Measurements from ENCODE around the gene GDPGP1. TPM values are rescaled to one million over a fixed set of nuclear protein-coding genes. Genes with fewer than 3 reads are reported as not detected.

Gene GDPGP1
- total RNA-seq, 1 donor from 2014 or later: 9.7 TPM

DNA sequence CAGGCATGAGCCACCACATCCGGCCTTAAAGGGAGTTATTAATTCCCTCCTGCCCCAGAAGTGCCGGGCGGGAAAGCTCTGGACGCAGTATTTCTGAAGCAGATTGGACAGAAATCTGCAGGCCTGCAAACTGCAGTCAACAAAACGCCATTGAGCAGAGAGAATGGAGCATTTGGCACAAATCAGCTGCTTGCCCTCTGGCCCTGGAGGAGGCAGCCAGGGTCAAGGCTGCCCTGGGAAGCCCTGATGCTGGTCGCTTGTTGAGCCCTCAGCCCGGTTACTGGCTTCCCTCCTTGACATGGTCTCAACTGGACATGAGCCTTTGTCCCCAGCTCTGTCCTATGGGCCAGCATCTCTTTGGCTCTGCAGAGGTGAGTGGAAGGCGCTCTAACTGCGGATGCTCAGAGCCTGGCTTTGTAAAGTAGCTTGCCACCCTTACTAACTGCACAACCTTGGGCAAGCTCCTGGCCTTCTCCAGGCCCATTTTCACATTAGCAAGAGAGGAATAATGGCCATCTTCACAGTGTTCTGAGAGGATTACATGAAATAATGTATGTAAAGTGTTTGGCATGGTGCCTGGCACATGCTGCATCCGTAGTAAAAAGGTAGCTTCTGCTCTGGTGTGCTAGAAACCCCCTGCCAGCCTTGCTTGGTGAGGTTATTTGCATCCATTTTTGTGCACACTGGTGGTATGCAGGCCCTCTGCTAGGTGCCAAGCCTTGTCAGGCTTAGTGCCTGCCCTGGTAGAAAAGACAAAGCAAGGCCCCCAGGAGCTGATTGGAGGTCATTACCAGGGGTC is 28.8 kb upstream of the GDPGP1 start:
- DNase-seq: no peak

DNA sequence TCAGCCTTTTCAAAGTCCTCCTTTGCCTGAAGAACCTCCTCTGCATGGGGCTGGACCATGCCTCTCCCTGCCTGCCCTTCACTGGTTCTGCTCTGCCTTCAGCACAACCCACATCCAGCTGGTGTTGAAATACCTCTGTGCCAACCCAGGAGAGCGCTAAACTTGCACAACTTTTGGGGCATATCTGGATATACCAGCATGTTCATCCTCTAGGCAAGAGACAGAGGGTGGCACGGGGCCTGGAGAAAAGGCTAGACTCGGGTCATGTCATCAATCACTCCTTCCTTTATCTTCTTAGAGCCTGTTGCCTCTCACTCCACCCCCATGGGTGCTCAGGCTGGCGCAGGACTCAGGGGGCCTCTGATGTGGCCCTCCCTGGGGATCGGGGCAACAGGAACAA is 28.1 kb upstream of the GDPGP1 start:
- no peak for DNase-seq

- DNase-seq: no peak
Measured at GRCh38 chr15:90207252-90207651, 26.8 kb upstream of the GDPGP1 start.

GRCh38 chr15:90208356-90208755 is 25.7 kb upstream of the GDPGP1 start:
- no peak for DNase-seq

DNA sequence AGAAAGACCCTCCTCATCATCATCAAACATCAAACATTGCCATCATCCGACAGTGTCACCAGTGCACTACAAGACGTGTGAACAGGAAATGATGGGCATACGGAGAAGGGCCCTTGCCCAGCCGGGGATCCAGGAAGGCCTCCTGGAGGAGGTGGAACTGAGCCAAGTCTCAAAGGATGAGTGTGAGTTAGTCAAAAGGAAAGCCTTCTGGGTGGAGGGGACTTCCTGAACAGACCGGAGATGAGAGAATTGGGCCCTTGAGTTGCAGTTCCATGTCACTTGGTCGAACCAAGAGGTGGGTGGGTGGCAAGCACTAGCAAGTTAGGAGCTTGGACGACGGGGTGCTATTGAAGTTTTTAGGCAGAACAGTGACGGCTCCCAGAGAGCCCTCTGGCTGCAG is 24.4 kb upstream of the GDPGP1 start:
- DNase-seq: no peak

- no peak for DNase-seq
Measured at GRCh38 chr15:90210593-90210992, 23.4 kb upstream of the GDPGP1 start.

DNA sequence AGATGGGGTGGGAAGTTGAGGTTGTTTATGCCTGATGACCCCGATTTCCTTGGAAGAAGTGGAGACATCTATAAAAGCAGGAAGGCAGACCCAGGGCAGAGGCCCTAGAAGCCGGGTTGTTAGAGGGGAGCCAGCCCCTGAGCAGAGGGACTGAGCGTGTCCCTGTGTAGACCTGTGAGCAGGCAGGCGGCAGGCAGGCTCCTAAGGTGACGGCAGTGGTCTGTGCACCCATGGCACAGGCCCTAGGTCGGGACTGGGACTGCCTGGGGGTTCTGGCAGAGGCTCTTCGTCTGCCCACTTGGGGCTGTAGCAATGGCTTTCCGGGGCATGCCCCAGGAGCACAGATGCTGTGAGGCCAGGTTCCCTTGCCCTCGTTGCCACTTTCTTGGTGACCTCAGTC is 23.0 kb upstream of the GDPGP1 start:
- DNase-seq: no peak

DNA sequence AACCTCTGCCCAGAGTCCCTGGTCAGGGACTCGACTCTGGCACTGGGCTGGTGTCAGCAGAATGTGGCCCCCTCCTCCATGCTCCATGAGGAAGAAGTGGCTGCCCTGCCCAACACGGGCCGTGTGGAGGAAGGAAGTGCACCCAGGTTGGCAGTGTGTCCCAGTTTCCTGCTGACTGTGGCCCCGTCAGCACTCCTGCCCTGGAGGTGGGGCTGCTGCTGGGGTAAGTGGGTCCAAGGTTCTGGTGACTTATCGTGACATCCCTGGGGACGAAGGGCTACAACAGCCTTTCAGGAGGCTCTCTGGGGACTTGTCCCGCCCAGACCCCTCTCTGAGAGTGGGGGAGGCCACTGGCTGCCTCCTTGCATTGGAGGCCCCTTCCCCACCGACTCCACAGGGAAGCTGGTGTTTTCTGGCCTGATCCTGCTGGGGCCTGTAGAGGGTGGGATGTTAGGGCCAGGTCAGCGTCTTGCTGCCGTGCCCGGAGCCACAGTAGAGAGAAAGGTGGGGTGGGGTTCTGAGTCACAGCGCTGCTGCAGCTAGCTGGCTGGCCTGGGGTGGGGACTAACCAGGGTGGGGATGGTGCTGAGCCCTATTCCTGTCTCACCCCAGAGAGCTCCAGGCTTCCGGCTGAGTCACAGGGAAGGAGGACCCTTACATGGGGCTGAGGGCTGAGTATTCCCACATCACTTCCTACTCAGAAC is 22.4 kb upstream of the GDPGP1 start:
- no peak for DNase-seq

DNA sequence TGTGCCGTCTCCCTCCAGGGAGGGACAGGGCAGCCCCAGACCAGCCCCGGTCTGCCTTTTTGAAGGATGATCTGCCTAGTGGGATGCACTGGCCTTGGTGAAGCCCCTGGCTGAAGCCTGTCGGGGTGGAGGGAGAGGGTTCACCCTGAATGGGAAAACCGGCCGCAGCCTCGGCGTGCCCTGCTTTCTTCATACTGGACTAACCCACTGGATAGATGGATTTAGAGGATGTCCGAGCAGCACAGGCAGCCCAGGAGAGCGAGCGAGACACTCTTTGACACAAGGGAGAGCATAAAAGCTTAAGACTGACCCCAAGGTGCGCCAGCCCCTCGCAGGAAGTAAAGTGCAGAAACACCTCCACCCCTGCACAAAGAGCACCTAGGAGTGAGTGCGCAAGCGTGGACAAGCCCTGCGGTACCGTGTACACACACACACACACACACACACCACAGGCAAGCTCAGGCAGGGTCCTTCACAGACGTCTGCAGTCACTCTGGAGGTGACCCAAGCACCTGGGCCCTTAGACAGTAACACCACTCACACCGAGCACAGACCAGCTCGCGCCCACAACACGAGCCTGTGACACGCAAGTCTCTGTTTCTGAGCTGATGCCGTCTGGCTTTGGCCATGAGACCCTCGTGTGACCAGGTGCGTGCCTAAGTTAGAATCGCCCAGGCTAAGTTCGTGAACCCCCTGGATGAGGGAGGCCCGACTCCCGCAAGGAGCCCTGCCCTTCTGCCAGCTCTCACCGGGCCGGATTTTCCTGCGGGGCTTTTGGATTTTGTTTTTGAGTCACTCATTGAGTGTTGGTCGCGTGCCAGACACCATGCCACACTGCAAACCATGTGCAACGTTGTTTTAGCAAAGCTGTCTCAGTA is 21.5 kb upstream of the GDPGP1 start:
- DNase-seq: no peak

DNA sequence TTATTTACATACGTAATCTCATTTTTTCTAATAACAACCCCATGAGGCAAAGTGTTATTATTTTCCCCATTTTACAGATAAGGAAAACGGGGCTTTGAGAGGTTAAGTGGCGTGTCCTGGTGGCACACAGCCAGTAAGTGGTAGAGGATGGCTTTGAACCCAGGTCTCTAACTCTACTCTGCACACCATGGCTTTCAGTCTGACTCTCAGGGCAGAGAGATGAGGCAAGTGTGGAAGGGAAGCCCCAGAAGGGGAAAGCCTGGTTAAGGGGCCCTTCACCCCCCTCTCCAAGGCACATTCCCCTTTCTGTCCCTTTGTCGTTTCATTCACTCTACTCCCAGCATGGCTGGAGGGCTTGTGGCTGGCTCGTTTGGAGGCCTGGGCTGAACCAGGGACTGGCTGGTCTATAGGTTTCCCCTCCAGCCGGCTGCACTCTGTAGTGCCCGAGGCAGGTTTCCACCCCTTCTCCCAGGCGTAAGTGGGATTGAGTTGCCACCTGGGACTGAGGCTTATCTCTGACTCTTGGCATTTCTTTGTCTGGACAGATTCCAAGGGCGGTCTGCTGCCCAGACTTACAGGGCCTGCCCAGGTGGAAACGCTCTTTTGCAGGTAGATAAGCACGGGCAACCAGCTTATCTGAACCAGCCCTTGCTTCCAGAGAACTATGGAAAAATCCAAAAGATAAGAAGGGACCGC is 20.7 kb upstream of the GDPGP1 start:
- DNase-seq: no peak

GRCh38 chr15:90213818-90214204 is 20.2 kb upstream of the GDPGP1 start:
- no peak for DNase-seq

GRCh38 chr15:90214553-90215196 is 19.3 kb upstream of the GDPGP1 start:
- DNase-seq: no peak

DNA sequence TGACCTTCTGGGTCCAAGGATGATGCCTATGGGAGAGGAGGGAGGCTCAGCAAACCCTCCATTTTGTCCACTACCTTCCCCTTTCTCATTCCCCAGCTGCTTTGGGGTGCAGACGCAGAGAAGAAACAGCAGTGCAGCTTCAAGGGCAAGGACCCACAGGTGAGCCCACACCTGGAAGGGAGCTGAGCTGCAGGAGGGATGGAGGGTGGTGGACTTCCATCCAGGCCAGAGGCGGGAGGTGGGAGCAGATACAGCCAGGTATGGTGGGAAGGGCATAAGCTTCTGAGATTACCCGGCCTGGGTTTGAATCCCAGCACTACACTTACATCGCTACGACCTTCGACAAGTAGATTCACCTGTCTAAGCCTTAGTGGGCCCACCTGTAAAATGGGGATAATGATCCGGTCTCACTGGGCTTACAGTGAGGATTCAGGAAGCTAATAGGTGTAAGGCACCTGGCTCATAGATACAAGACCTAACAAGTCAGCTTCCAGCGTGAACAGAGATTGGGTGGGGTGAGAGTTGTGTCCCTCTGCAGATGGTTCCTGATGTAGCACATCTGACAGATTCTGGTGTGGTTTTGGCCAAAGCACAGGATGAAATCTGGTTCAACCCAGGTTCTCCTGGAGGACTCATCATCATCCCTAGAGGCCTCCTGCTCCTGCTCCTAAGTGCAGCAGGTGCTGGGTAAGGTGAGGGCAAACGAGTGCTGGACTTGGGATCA is 16.2 kb upstream of the GDPGP1 start:
- no peak for DNase-seq

GRCh38 chr15:90219421-90220141 is 14.4 kb upstream of the GDPGP1 start:
- no peak for DNase-seq

GRCh38 chr15:90221246-90221900 is 12.6 kb upstream of the GDPGP1 start:
- peak; percentile 40 for DNase-seq

DNA sequence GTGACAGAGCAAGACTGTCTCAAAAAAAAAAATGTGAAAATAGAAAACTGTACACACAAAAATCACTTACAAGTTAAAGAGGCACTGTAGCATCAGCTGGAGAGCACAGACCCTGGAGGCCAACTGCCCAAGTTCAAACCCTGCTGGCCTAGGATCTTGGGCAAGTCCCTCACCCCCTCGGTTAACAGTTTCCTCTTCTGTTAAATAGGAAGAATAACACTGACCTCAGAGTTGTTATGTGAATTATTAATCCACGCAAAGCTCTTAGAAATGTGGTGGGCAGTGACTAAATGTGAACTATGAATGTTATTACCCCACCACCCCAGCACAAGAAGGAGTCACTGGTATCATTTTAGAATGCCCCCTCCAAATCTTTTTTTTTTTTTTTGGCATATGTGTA is 11.5 kb upstream of the GDPGP1 start:
- DNase-seq: no peak

- no peak for DNase-seq
Measured at GRCh38 chr15:90223441-90224165, 10.4 kb upstream of the GDPGP1 start.

- no peak for DNase-seq
Measured at GRCh38 chr15:90225047-90225446, 9.0 kb upstream of the GDPGP1 start.
